GM18858 (cell line): Measurements from ENCODE around the gene LIPA.
"Not testable (repeated sequence)": the region's sequence is repeated elsewhere in the genome, so short reads cannot be mapped to it uniquely, and the experiment has no call there.

Experiments used
- ATAC-seq: cut with Tn5 transposase; IDR thresholded peaks from one replicate; pipeline ENCODE4 v1.9.1; 2021; ENCODE audit not compliant: unreplicated experiment

Gene LIPA

DNA sequence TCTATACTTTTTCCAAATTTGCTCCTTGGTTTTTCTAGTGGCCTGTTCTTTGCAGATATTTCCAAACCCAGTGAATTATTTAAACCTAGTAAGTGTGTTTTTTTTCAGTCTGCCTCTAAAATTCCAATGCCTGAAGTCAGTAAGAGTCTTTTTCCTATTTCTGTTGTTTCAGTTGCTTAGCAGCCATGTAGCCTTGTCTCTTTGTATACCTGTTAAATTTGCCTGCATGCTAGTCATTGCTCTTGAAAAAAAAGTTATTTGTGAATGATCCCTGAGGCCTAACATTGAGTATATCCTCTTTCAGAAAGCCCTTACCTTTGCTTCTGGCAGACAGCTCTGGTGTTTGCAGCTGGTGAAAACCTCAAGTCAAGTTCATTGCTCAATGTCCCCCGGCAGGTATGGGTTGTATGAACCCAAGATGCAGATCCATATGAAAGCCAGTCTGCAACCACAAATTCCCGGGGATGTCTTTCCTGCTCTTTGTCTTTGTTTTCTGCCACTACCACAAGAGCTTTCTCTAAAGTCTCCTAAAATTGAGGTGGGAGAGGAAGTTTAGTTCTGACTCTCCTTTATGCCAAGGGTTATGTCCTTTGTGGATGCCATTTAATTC lies 80.2 kb downstream of the LIPA start:
- no peak for ATAC-seq

DNA sequence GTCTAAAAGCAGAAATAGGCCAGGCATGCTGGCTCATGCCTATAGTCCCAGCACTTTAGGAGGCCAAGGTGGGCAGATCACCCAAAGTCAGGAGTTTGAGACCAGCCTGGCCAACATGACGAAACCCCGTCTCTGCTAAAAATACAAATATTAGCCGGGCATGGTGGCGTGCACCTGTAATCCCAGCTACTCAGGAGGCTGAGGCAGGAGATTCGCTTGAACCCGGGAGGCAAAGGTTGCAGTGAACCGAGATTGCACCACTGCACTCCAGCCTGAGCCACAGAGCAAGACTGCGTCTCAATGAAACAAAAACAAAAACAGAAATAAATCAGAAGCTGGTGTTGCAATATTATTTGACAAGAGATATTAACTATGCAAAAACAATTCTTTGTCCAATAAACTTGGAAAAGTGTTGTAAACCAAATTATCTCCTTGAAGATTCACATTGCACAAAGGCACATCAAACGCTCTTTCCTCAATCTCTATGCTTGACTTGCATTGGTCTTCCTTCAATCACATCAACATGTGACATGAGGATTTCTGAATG lies 83.1 kb downstream of the LIPA start:
- not testable (repeated sequence) for ATAC-seq

GRCh38 chr10:89167915-89168314 lies 83.7 kb downstream of the LIPA start:
- ATAC-seq, result no peak

GRCh38 chr10:89165923-89166322 lies 85.7 kb downstream of the LIPA start:
- ATAC-seq, result no peak

- no peak for ATAC-seq
These were observed 86.7 kb downstream of the LIPA start for GRCh38 chr10:89164920-89165319.

DNA sequence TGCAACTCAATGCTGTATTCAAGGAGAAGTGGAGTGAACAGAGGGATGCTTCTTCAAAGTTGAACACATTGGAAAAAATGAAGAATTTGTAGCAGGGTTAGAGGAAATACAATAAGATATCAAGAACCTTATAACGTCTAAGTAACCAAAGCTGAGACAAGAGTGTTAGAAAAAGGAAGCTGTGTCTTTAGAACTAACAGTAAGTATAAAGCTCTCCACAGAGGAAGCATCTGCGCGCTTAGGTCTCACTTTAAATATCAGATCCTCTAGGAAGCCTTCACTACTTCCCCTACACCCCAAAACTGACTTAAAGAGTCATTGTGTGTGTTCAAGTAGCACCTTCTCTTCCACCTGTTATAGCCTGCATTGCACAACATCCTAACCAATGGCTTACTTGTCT lies 87.5 kb downstream of the LIPA start:
- no peak for ATAC-seq
